Activated naive CD4-positive, alpha-beta T cell (primary cell): Measurements from ENCODE around the gene GTF2I.
"Not testable (repeated sequence)": the region's sequence is repeated elsewhere in the genome, so short reads cannot be mapped to it uniquely, and the experiment has no call there.

Experiments used
- DNase-seq, 4 experiments: peaks; one replicate each; lab custom pipeline; 2025; lab: John Stamatoyannopoulos, UW

The GTF2I gene

GRCh38 chr7:74775111-74775510, 117.6 kb downstream of the GTF2I start:
- DNase-seq: not testable (repeated sequence)

GRCh38 chr7:74779053-74779452, 121.5 kb downstream of the GTF2I start:
- DNase-seq: not testable (repeated sequence)

- not testable (repeated sequence) for DNase-seq
Measured at GRCh38 chr7:74781746-74782145, 124.2 kb downstream of the GTF2I start.

GRCh38 chr7:74783595-74783994, 126.1 kb downstream of the GTF2I start:
- not testable (repeated sequence) for DNase-seq

- DNase-seq: peak; percentile 82 to 95 (median 88)
Measured at GRCh38 chr7:74788369-74789150, 131.0 kb downstream of the GTF2I start.

GRCh38 chr7:74789200-74789736, 131.8 kb downstream of the GTF2I start:
- DNase-seq: not testable (repeated sequence)

- DNase-seq: not testable (repeated sequence)
Measured at GRCh38 chr7:74797848-74798622, 140.5 kb downstream of the GTF2I start.

GRCh38 chr7:74798644-74799043, 141.1 kb downstream of the GTF2I start:
- DNase-seq: not testable (repeated sequence)
